ENCODE data around the gene SPATA17.

The SPATA17 gene

DNA sequence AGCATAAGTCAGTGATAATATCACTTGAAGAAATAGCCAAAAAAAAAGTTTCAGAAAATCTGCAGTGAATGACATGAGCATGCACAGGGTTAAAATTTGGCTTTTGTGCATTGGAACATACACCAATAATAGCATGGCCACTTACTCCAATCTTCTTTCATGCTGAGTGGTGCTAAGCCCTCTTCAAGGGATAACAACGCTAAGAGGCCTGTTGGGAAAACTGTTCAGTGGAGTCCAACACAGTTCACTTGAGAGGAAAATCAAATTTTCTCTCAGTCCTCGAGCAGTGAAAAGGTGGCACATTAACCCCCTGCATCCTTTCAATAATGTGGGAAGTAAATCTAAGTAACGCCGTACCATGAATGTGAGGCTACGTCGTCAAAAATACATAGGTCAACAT lies 264.7 kb downstream of the SPATA17 start:
- H3K4me1 Mint-ChIP-seq: no peaks in the 10 kb centered on the region
- H3K27me3 Mint-ChIP-seq (ENCODE audit: low read depth, poor library complexity): peaks cover 5% of the 10 kb centered on the region
- no peaks in the 10 kb centered on the region for H3K9me3 Mint-ChIP-seq
- DNase-seq: no peak
- TF ChIP-seq, protein P1, sequence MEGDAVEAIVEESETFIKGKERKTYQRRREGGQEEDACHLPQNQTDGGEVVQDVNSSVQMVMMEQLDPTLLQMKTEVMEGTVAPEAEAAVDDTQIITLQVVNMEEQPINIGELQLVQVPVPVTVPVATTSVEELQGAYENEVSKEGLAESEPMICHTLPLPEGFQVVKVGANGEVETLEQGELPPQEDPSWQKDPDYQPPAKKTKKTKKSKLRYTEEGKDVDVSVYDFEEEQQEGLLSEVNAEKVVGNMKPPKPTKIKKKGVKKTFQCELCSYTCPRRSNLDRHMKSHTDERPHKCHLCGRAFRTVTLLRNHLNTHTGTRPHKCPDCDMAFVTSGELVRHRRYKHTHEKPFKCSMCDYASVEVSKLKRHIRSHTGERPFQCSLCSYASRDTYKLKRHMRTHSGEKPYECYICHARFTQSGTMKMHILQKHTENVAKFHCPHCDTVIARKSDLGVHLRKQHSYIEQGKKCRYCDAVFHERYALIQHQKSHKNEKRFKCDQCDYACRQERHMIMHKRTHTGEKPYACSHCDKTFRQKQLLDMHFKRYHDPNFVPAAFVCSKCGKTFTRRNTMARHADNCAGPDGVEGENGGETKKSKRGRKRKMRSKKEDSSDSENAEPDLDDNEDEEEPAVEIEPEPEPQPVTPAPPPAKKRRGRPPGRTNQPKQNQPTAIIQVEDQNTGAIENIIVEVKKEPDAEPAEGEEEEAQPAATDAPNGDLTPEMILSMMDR (IDR thresholded peaks at IDR 0.05): no peak
- H3K36me3 Mint-ChIP-seq (ENCODE audit: low read depth): no peaks in the 10 kb centered on the region
- H3K4me3 Mint-ChIP-seq: no peak overlapping the region
- H3K27ac Mint-ChIP-seq: no peak overlapping the region

DNA sequence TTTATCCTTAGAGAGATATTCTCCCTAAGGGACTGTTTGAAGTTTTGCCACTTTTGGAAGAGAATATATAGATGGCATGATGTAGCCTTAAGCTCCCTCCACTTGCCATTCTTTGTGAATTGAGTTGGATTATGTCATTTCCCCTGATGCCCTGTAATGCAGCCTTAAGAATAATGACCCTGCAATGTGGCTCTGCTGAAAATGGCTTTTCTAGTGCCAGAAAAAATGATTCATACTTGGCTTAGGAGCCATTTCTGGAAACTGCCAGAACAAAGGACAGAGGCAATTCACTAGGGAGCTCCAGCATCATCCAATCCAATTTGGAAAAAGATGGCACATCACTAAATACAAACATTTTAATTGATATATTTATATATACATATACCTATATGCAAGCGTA lies 265.3 kb downstream of the SPATA17 start:
- Mint-ChIP-seq H3K4me1 (no peaks in the 10 kb centered on the region), H3K9me3 (no peaks in the 10 kb centered on the region), H3K4me3 (no peak overlapping the region), H3K27ac (no peak overlapping the region), H3K36me3 (ENCODE audit: low read depth) (no peaks in the 10 kb centered on the region), H3K27me3 (ENCODE audit: low read depth, poor library complexity) (peaks cover 5% of the 10 kb centered on the region)
- TF ChIP-seq, protein P1 (IDR thresholded peaks at IDR 0.05): no peak
- no peak for DNase-seq

DNA sequence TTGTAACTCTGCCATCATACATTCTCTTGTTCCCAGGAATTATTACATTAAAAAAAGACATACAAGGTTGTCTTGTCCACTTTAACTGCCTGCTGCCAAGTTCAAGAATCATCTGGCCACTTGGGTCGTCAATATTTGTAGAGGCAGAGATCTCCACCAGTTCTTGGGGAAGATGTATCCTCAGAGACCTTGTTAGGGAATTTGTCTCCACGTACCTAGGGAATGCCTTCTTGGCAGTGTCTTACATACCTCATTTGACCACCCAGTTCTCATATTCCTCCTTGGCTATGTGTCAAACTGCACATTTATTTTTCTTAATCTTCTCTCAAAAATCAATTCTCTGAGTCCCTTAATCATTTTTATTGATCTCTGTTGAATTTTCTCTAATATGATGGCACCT lies 266.0 kb downstream of the SPATA17 start:
- TF ChIP-seq, protein P1 (IDR thresholded peaks at IDR 0.05): no peak
- H3K27ac Mint-ChIP-seq: no peak overlapping the region
- H3K4me1 Mint-ChIP-seq: no peaks in the 10 kb centered on the region
- H3K27me3 Mint-ChIP-seq (ENCODE audit: low read depth, poor library complexity): peaks cover 5% of the 10 kb centered on the region
- no peak overlapping the region for H3K4me3 Mint-ChIP-seq
- DNase-seq: no peak
- H3K36me3 Mint-ChIP-seq (ENCODE audit: low read depth): no peaks in the 10 kb centered on the region
- H3K9me3 Mint-ChIP-seq: no peaks in the 10 kb centered on the region

DNA sequence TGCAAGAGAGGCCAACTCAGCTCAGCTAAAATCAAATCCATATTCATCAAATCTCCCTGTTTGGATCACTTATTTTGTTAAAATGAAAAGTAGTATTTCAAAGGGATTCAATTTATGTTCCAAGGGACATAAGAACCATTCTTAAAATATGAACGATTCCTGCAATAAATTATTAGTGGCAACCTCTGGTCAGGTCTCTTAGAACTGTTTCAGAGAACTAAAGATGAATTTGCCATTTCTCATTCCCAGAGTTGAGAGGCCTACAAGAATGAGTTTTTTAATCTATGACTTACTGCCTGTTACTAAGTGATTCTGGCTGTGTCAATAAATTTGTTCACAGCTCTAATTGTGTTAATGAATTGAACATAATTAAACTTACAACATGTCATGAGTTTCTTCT lies 268.5 kb downstream of the SPATA17 start:
- H3K36me3 Mint-ChIP-seq (ENCODE audit: low read depth): no peaks in the 10 kb centered on the region
- no peaks in the 10 kb centered on the region for H3K27me3 Mint-ChIP-seq (ENCODE audit: low read depth, poor library complexity)
- H3K27ac Mint-ChIP-seq: no peak overlapping the region
- no peak for DNase-seq
- H3K4me3 Mint-ChIP-seq: no peak overlapping the region
- H3K4me1 Mint-ChIP-seq: no peaks in the 10 kb centered on the region
- TF ChIP-seq, protein P1 (IDR thresholded peaks at IDR 0.05): no peak
- H3K9me3 Mint-ChIP-seq: no peaks in the 10 kb centered on the region

DNA sequence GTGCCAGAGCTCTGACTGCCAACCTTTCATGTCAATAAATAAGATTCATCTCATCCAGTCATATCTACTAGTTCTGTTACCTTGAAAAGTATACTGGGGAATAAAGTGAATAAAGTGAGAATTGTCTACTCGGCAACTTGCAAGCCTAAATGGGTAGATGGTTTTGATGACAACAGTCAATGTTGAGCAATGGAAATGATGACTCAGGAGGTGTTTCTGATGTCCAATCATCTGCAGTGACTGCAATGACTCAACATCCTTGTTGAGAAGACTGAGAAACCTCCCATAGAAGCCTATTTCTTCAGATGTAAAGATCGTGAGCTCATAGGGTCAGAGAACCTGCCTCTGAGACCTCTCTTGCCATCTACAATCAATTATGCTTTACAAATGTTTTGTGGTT lies 276.4 kb downstream of the SPATA17 start:
- no peak overlapping the region for H3K4me3 Mint-ChIP-seq
- no peaks in the 10 kb centered on the region for H3K36me3 Mint-ChIP-seq (ENCODE audit: low read depth)
- peaks cover 10% of the 10 kb centered on the region for H3K4me1 Mint-ChIP-seq
- TF ChIP-seq, protein P1 (IDR thresholded peaks at IDR 0.05): no peak
- no peak for DNase-seq
- peaks cover 7% of the 10 kb centered on the region for H3K27me3 Mint-ChIP-seq (ENCODE audit: low read depth, poor library complexity)
- H3K27ac Mint-ChIP-seq: no peak overlapping the region
- H3K9me3 Mint-ChIP-seq: no peaks in the 10 kb centered on the region

DNA sequence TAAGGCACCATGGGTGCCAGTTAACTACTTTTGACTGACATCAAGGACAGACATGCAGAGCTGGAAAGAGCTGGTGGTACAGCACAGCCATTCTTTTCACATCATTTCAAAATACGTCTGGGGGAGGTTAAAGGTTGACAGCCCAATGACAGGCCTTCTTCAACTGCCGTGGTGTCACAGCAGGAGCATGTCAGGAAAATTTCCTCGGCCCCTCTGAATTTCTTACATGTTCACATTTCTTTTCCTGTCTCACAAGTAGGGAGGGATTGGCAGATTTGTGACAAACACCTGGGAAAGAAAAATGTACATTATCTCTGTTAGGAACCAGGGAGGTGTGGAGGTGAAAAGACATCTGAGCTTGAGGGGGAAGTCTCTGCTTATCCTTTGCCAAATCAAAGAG lies 279.1 kb downstream of the SPATA17 start:
- TF ChIP-seq, protein P1 (IDR thresholded peaks at IDR 0.05): no peak
- peaks cover 10% of the 10 kb centered on the region for H3K4me1 Mint-ChIP-seq
- DNase-seq: no peak
- H3K9me3 Mint-ChIP-seq: no peaks in the 10 kb centered on the region
- peaks cover 10% of the 10 kb centered on the region for H3K27me3 Mint-ChIP-seq (ENCODE audit: low read depth, poor library complexity)
- no peak overlapping the region for H3K4me3 Mint-ChIP-seq
- H3K27ac Mint-ChIP-seq: no peak overlapping the region
- no peaks in the 10 kb centered on the region for H3K36me3 Mint-ChIP-seq (ENCODE audit: low read depth)
